Measurements from ENCODE around the gene DSC1.

DNA sequence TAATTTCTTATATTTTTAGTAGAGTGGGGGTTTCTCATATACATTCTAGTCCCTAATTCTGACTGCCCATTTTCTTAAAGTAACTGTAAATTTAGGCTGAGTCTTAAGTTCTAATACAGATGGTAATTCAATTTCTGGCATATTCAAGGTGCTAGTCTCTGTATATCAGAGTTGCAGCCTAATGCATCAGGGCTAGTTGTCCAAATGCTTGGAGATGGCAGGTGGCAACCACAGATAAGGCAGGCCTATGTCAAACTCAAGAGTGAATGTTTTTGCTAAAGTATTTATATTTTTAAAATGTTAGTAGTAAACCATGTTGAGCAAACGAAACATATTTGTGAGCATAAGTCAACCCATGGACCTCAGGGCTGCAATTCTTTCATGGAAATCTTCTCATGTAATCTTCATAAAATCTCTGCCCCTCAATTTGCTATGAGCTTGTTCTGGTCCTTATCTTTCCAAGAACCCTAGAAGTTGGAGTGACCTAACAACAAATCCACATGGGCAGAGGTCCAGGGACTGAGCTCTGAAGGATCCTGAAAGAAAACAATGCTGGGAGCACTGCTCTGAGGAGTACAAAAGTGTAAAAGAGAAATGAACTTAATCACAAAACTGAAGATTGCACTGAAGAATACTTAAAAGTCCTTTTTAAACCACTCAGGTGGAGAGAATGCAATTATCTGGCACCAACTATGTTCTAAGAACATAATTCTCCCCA lies 33.1 kb downstream of the DSC1 start:
- TF ChIP-seq, protein P1, sequence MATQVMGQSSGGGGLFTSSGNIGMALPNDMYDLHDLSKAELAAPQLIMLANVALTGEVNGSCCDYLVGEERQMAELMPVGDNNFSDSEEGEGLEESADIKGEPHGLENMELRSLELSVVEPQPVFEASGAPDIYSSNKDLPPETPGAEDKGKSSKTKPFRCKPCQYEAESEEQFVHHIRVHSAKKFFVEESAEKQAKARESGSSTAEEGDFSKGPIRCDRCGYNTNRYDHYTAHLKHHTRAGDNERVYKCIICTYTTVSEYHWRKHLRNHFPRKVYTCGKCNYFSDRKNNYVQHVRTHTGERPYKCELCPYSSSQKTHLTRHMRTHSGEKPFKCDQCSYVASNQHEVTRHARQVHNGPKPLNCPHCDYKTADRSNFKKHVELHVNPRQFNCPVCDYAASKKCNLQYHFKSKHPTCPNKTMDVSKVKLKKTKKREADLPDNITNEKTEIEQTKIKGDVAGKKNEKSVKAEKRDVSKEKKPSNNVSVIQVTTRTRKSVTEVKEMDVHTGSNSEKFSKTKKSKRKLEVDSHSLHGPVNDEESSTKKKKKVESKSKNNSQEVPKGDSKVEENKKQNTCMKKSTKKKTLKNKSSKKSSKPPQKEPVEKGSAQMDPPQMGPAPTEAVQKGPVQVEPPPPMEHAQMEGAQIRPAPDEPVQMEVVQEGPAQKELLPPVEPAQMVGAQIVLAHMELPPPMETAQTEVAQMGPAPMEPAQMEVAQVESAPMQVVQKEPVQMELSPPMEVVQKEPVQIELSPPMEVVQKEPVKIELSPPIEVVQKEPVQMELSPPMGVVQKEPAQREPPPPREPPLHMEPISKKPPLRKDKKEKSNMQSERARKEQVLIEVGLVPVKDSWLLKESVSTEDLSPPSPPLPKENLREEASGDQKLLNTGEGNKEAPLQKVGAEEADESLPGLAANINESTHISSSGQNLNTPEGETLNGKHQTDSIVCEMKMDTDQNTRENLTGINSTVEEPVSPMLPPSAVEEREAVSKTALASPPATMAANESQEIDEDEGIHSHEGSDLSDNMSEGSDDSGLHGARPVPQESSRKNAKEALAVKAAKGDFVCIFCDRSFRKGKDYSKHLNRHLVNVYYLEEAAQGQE (IDR thresholded peaks at IDR 0.05; ENCODE audit: low read depth) = no peak
- TF ChIP-seq YY1 (IDR thresholded peaks at IDR 0.05; ENCODE audit: low read depth) = no peak
